Hepatocyte (in vitro differentiated cells): ENCODE measurements around the gene ANO6.

Experiments
- CTCF ChIP-seq: fragments of 200-600 bp; sonication (generic); IDR thresholded peaks from 2 replicates; pipeline ENCODE4 v1.5.1; 2016; ENCODE audit warnings: antibody characterized with exemption, mild to moderate bottlenecking; ENCODE audit not compliant: poor library complexity
- EZH2phosphoT487 ChIP-seq: fragments of 200-600 bp; sonication (generic); IDR thresholded peaks from one replicate; pipeline ENCODE4 v1.6.1; 2018; ENCODE audit warnings: antibody characterized with exemption, mild to moderate bottlenecking, low read depth, moderate library complexity; ENCODE audit not compliant: unreplicated experiment, severe bottlenecking

GRCh38 chr12:45214749-45215418 is 1.0 kb upstream of the ANO6 start:
- TF ChIP-seq CTCF (no peak), EZH2phosphoT487 (no peak)
